PC-3 (cell line): ENCODE measurements around the gene MOV10. TPM values are rescaled to one million over a fixed set of nuclear protein-coding genes. Genes with fewer than 3 reads are reported as not detected.

Source experiments
- ATAC-seq: fragments of 200-7000 bp; cut with Tn5 transposase; 2 replicates; pipeline ENCODE4 v1.9.1; 2020; ENCODE audit warnings: mild to moderate bottlenecking, moderate library complexity
- BruUV-seq: library from RNA; stranded (reverse); fragments of 400-500 nt; replicated peaks from 2 replicates; lab custom pipeline; 2021; lab: Mats Ljungman, UMichigan
- CTCF ChIA-PET: fragments of 300-600 bp; sonication (Branson Sonifier 250); formaldehyde crosslinking; loops from one replicate; lab custom pipeline; 2022; ENCODE audit warnings: antibody characterized with exemption; lab: Charles Lee
- POLR2A ChIA-PET: fragments of 300-600 bp; sonication (Branson Sonifier 250); formaldehyde crosslinking; loops from one replicate; lab custom pipeline; 2022; ENCODE audit warnings: antibody characterized with exemption; ENCODE audit not compliant: unreplicated experiment; lab: Charles Lee
- DNase-seq: peaks from one replicate; pipeline ENCODE4 v3.0.0-alpha.2; 2015
- H2AFZ ChIP-seq: fragments of 300-600 bp; sonication (generic); 2 replicates; pipeline ENCODE4 v1.6.0; 2016; ENCODE audit warnings: antibody characterized with exemption, low read length
- H3F3A ChIP-seq: fragments of 300-600 bp; sonication (generic); one replicate; pipeline ENCODE4 v1.6.0; 2017; ENCODE audit warnings: antibody characterized with exemption, low read length, control low read depth, mild to moderate bottlenecking; ENCODE audit not compliant: unreplicated experiment
- H3K27ac ChIP-seq: fragments of 300-600 bp; sonication (generic); 2 replicates; pipeline ENCODE4 v1.5.1; 2016; ENCODE audit warnings: mild to moderate bottlenecking, low read length
- H3K27me3 ChIP-seq: fragments of 300-600 bp; sonication (generic); 2 replicates; pipeline ENCODE4 v1.6.1; 2016; ENCODE audit warnings: low read length, mixed read lengths
- H3K36me3 ChIP-seq: fragments of 300-600 bp; sonication (generic); 2 replicates; pipeline ENCODE4 v1.6.1; 2016; ENCODE audit warnings: low read depth, mixed run types, low read length, mixed read lengths
- H3K4me1 ChIP-seq: fragments of 300-600 bp; sonication (generic); 2 replicates; pipeline ENCODE4 v1.5.1; 2016; ENCODE audit warnings: low read length; ENCODE audit not compliant: insufficient read depth
- H3K4me2 ChIP-seq: fragments of 300-600 bp; sonication (generic); 2 replicates; pipeline ENCODE4 v1.6.0; 2016; ENCODE audit warnings: low read length
- H3K4me3 ChIP-seq: fragments of 300-600 bp; sonication (generic); 2 replicates; pipeline ENCODE4 v1.5.1; 2016; ENCODE audit warnings: mild to moderate bottlenecking, low read length, mixed read lengths
- H3K79me2 ChIP-seq: fragments of 300-600 bp; sonication (generic); 2 replicates; pipeline ENCODE4 v1.6.1; 2017; ENCODE audit warnings: low read length, mixed read lengths
- H3K9ac ChIP-seq: fragments of 300-600 bp; sonication (generic); 2 replicates; pipeline ENCODE4 v1.6.0; 2016; ENCODE audit warnings: mild to moderate bottlenecking, low read length
- H3K9me2 ChIP-seq: fragments of 300-600 bp; sonication (generic); replicated peaks from 2 replicates; pipeline ENCODE4 v1.6.1; 2016; ENCODE audit warnings: mixed run types, low read length, mixed read lengths
- H3K9me3 ChIP-seq: fragments of 300-600 bp; sonication (generic); 2 replicates; pipeline ENCODE4 v1.6.1; 2016; ENCODE audit warnings: low read length, mixed read lengths
- H4K20me1 ChIP-seq: fragments of 300-600 bp; sonication (generic); 2 replicates; pipeline ENCODE4 v1.6.1; 2016; ENCODE audit warnings: low read length, mixed read lengths
- EZH2 ChIP-seq: fragments of 300-600 bp; sonication (generic); IDR thresholded peaks from one replicate; pipeline ENCODE4 v1.6.1; 2017; ENCODE audit warnings: antibody characterized with exemption, mild to moderate bottlenecking, low read length; ENCODE audit not compliant: unreplicated experiment
- EZH2phosphoT487 ChIP-seq: fragments of 300-600 bp; sonication (generic); IDR thresholded peaks from 2 replicates; pipeline ENCODE4 v1.6.1; 2018; ENCODE audit warnings: mild to moderate bottlenecking, antibody characterized with exemption, low read length, borderline replicate concordance
- intact Hi-C: fragments of 100-400 bp; cut with micrococcal nuclease; formaldehyde crosslinking; loops from 2 replicates; pipeline ENCODE4 v1.9.0; 2023
- total RNA-seq: library from RNA; depleted of rRNA; stranded (reverse); fragments of >200 nt; gene quantifications from 2 replicates; pipeline ENCODE4 v1.2.3, GENCODE V29; 2014
- TF ChIP-seq, protein P1 (sequence below): fragments of 300-600 bp; sonication (generic); conservative IDR thresholded peaks from 2 replicates; pipeline ENCODE4 v1.5.1; 2017; ENCODE audit warnings: antibody characterized with exemption, low read depth, mild to moderate bottlenecking, low read length

MOV10 gene
- total RNA-seq, 1 experiment from 2014 or later, result 68.5 TPM

- H3K4me2 ChIP-seq, result no peak overlapping the region
- no TSS peak for BruUV-seq
These were observed 36.1 kb downstream of the MOV10 start for GRCh38 chr1:112710586-112710985.

DNA sequence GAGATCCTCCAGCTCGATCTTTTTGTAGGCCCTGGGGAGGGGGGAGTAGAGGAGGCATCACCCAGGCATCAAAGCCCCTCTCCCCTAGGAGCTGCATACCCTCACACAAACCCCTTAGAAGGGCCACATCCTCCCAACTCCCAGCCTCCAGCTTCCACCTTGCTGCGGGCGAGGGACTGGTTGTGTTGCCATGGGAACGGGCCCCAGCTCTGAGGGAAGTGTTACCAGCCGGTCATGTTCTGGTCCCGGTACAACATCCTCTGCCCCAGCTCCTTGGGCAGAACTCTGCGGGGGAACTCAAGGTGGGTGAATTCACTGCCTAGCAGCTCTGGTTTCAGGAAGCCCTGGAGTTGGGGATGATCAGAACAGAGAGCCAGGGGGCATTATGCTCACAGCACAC, 36.6 kb downstream of the MOV10 start:
- TF ChIP-seq EZH2 (no peak), EZH2phosphoT487 (no peak)
- TF ChIP-seq, protein P1, sequence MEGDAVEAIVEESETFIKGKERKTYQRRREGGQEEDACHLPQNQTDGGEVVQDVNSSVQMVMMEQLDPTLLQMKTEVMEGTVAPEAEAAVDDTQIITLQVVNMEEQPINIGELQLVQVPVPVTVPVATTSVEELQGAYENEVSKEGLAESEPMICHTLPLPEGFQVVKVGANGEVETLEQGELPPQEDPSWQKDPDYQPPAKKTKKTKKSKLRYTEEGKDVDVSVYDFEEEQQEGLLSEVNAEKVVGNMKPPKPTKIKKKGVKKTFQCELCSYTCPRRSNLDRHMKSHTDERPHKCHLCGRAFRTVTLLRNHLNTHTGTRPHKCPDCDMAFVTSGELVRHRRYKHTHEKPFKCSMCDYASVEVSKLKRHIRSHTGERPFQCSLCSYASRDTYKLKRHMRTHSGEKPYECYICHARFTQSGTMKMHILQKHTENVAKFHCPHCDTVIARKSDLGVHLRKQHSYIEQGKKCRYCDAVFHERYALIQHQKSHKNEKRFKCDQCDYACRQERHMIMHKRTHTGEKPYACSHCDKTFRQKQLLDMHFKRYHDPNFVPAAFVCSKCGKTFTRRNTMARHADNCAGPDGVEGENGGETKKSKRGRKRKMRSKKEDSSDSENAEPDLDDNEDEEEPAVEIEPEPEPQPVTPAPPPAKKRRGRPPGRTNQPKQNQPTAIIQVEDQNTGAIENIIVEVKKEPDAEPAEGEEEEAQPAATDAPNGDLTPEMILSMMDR, result no peak
- no peak for DNase-seq
- H3K4me2 ChIP-seq, result no peak overlapping the region
- no TSS peak for BruUV-seq
- no peaks in the 10 kb centered on the region for H3F3A ChIP-seq
- H3K4me1 ChIP-seq, result peaks cover 21% of the 10 kb centered on the region
- no peaks in the 10 kb centered on the region for H3K27me3 ChIP-seq
- no peaks in the 10 kb centered on the region for H3K9me3 ChIP-seq
- CTCF ChIA-PET, result no interaction called here
- intact Hi-C loops, result no loop called here
- H3K36me3 ChIP-seq, result no peaks in the 10 kb centered on the region
- H3K27ac ChIP-seq, result no peak overlapping the region
- peaks cover 9% of the 10 kb centered on the region for H3K79me2 ChIP-seq
- no peak overlapping the region for H3K9ac ChIP-seq
- POLR2A ChIA-PET, result no interaction called here
- H4K20me1 ChIP-seq, result no peaks in the 10 kb centered on the region
- ATAC-seq, result no peak
- H3K9me2 ChIP-seq, result no peaks in the 10 kb centered on the region
- no peak overlapping the region for H2AFZ ChIP-seq
- no peak overlapping the region for H3K4me3 ChIP-seq

More at GRCh38 chr1:112710586-112710985, 36.1 kb downstream of the MOV10 start:
- H4K20me1 ChIP-seq, result no peaks in the 10 kb centered on the region
- TF ChIP-seq EZH2phosphoT487, result no peak
- TF ChIP-seq EZH2, result no peak
- TF ChIP-seq, protein P1, result no peak
- intact Hi-C loops, result no loop called here
- no peak overlapping the region for H2AFZ ChIP-seq
- no peaks in the 10 kb centered on the region for H3K27me3 ChIP-seq
- DNase-seq (no peak), ATAC-seq (no peak)
- H3K9ac ChIP-seq, result no peak overlapping the region
- H3K4me1 ChIP-seq, result peaks cover 24% of the 10 kb centered on the region
- no peaks in the 10 kb centered on the region for H3K9me2 ChIP-seq
- H3K4me3 ChIP-seq, result no peak overlapping the region
- H3F3A ChIP-seq, result peaks cover 2% of the 10 kb centered on the region
- H3K79me2 ChIP-seq, result peaks cover 13% of the 10 kb centered on the region
- CTCF ChIA-PET, result no interaction called here
- POLR2A ChIA-PET, result no interaction called here
- H3K36me3 ChIP-seq, result no peaks in the 10 kb centered on the region
- no peak overlapping the region for H3K27ac ChIP-seq
- H3K9me3 ChIP-seq, result no peaks in the 10 kb centered on the region

DNA sequence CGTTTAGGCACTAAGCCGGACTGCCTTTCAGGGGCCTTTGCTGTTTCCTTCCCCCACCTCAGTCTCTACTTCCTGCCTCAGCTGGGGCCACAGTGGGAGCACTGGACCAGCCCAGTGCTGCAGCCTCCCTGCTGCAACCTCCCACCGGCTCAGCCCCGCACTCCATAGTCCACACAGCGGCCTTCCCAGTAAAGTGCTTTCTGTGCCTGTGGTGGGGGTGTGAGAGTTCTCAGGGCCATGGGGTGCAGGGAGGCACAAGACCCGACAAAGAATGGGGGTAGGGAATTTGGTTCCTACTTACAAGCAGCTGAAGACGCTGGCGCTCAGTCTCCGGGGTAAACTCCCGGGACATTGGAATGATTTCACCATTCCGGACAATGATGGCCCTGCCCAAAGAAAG, 37.2 kb downstream of the MOV10 start:
- intact Hi-C loops, result no loop called here
- ATAC-seq, result no peak
- ChIA-PET CTCF (no interaction called here), POLR2A (no interaction called here)
- no peaks in the 10 kb centered on the region for H4K20me1 ChIP-seq
- no peaks in the 10 kb centered on the region for H3K9me3 ChIP-seq
- H2AFZ ChIP-seq, result no peak overlapping the region
- H3K9me2 ChIP-seq, result no peaks in the 10 kb centered on the region
- H3F3A ChIP-seq, result no peaks in the 10 kb centered on the region
- TF ChIP-seq EZH2phosphoT487 (no peak), EZH2 (no peak)
- TF ChIP-seq, protein P1, result no peak
- BruUV-seq, result no TSS peak
- no peaks in the 10 kb centered on the region for H3K27me3 ChIP-seq
- H3K79me2 ChIP-seq, result peaks cover 2% of the 10 kb centered on the region
- H3K4me3 ChIP-seq, result no peak overlapping the region
- no peak overlapping the region for H3K9ac ChIP-seq
- DNase-seq, result no peak
- peaks cover 21% of the 10 kb centered on the region for H3K4me1 ChIP-seq
- H3K27ac ChIP-seq, result no peak overlapping the region
- H3K36me3 ChIP-seq, result no peaks in the 10 kb centered on the region
- H3K4me2 ChIP-seq, result no peak overlapping the region
